HTERT RPE-1 (cell line): ENCODE data around the gene ZIC4.

Experiments used
- in situ Hi-C: fragments of 300-500 bp; cut with MboI; formaldehyde crosslinking; loops from 4 replicates; pipeline ENCODE4 v1.14.3; 2020; ENCODE audit warnings: low sequenced_read_pairs

Gene ZIC4

GRCh38 chr3:147371771-147372340, 34.5 kb downstream of the ZIC4 start:
- in situ Hi-C loops, result no loop called here

DNA sequence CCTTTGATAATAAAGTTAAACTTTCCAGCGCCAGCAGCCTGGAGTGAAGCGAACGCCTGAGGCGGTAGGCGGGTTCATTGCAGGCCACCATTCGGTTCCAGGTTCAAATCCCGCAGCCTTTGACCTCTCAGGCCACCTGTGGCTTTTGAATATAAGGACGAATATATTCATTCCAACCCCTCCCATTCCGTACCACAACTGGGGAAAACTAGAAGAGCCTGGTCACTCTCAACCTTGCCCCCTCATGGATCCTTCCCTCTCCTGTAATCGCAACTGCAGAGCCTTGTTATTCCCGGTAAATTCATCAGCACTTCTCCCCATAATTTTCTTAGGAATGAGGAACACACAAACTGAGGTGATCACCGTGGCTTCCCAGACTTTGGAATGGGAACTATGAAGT, 35.2 kb downstream of the ZIC4 start:
- in situ Hi-C loops, result no loop called here

DNA sequence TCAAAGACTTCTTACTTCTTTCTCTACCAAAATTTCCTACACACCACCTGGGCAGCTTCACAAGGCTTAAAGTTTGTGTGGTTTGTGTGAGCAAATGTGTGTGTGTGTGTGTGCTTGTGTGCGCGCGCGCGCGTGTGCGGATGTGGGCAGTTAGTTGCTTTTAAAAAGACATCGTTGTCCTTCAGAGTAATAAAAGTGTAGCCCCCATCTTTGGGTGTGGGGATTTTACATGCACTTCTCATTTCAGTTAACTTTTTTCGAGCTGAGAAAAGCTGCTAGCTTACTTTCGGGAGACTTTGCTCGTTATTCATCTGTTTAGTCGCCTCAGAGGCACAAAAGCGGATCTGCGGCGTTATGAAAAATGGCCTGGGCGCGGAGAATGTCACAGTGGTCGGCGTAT, 36.0 kb downstream of the ZIC4 start:
- in situ Hi-C loops, result no loop called here

- in situ Hi-C loops, result no loop called here
Observed at GRCh38 chr3:147369661-147370123, 36.7 kb downstream of the ZIC4 start.

- in situ Hi-C loops, result no loop called here
Observed at GRCh38 chr3:147369231-147369630, 37.1 kb downstream of the ZIC4 start.

DNA sequence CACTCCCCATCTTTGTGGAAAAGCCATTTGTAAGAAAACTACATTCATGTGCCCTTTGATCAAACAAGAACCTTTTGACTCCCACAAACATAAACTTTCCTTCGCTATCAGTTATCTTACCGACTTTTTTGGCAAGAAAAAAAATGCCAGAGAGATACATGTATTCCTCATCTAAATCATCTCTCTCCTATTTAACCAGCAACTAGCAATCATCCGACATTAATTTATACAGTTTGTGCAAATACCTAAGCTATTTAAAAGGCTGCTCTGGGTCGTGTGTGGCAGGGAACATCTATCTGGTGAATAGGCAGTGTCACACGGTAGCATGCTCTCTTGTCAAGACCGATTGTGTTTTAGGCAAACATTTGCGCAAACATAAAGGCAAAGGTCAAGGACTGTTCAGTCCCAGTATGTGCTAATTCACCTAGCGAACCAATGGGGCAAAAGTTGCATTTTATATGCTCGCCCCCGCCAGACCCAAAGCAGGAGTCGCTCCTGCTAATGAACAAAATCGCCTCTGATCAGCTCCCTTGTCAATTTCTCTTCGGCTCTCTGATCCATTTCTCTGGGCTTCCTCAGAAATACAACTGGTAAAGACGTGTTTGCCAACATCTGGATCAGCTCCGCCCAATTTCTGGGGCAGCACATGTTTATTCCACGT, 37.7 kb downstream of the ZIC4 start:
- in situ Hi-C loops, result no loop called here

- in situ Hi-C loops, result no loop called here
Observed at GRCh38 chr3:147368151-147368550, 38.2 kb downstream of the ZIC4 start.

- in situ Hi-C loops, result no loop called here
Observed at GRCh38 chr3:147367676-147368075, 38.7 kb downstream of the ZIC4 start.

GRCh38 chr3:147365196-147366115, 40.9 kb downstream of the ZIC4 start:
- in situ Hi-C loops, result no loop called here

GRCh38 chr3:147364771-147365170, 41.6 kb downstream of the ZIC4 start:
- in situ Hi-C loops, result no loop called here

GRCh38 chr3:147361454-147362420, 44.6 kb downstream of the ZIC4 start:
- in situ Hi-C loops, result no loop called here

DNA sequence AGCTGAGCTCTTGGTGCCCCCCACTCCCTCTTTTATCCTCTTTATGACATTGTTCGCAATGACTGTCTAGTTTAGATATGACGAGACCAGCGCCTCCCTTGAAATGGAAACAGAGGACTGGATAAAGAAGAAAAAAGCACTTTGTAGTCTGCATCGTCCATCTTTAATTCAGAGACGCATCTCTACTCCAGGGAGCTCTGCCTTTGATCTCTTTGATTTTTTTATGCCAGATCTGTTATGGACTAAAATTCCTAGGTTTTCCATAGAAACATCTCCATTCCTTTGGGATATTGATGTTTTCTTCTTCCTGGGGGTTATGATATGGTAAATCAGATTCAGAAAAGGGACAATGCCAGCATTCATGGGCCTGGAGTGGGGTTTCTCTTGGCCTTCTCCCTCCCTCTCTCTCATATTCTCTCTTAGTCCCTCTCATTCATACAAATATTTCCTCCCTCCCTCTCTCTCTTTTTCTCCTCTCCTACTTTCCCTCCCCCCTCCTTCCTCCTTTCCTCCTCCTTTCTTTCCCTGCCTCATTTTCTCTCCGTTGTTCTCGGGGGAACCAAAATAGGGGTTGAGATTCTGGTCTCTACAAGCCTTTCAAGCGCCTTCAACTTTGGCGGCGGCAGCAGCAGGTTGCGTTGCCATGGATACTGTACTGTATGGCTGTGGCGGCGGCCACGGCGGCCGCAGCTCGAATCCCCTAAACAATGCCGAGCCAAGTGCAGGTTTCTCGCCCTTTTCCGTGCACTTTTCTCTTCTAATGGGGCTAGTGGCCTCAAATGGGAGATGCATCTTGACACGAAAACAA, 45.5 kb downstream of the ZIC4 start:
- in situ Hi-C loops, result no loop called here

GRCh38 chr3:147360051-147360439, 46.3 kb downstream of the ZIC4 start:
- in situ Hi-C loops, result no loop called here

DNA sequence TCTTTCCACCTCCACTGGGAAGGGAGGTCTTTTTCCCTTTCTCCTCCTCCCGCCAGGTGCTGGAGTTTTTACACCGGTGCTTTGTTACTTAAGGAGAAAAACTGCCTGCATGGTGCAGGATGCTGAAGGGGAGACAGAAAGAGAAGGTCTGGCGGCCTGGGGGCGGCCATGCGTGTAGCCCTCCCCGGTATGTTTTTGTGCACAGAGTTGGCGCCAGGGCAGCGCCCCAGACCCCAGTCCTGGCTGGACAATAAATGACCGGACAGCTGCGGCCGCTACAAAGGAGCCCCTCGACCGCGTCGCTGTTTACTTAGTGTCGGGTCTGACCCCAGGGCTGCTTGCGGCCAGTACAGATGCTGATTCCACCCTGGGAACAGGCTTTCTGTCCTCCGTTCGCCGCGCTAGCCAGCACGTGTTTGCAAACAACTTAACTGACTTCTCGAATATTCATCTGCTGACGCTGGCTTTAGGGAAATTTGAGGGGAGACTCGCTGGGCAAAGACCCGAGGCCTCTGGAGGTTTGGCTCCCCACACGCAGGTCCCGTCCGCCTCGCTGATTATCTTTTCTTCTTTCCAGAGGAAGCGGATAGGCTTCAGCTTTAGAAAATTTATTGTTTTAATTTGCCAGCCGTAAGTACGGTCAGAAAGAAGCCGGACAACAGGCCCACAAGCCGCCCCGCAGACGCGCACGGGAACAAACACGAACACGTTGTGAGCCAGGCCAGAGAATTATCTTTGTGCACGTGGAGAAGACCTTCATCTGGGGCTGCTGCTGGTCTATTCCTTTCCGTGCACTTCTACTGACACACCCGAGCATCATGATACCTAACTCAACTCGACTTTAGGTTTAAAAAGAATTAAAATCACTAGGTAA, 46.9 kb downstream of the ZIC4 start:
- in situ Hi-C loops, result no loop called here

DNA sequence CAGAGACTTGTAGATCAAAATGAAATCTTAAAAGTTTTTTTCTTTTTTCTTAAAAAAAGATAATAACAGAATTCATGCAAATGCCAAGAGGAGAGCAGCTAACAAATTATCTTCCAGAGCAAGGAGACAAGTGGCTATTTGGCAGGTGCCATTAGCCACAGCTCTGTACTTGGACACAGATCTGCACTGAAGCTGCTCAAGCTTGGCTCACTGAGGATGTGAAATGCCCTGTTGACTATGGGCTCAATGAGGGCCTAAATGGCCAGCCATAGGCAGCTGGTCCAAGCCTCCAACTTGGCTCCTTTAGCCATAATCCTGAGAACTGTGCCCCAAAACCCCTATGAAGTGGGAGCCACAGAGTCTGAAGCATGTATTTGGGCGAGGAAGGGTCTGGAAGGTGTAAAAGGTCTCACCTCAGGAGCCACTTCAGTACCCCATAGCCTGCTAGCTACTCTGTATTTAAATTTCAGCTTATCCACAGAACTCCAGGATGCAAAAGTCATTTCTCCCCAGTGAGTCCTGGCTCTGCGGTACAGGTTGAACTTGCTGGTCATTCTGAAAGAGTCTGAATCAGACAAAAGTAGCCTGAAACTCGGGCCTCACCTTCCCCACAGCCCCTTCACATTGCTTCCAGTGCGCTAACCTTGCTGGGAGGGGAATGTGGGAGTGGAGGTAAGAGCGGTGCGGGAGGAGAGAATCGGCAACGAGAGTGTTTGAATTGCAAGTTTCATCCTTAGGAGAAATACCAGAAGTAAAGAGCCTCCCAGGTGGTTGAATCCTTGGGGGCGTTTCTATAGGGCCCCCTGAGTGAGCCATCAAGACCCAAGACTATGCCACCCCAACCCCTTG, 48.0 kb downstream of the ZIC4 start:
- in situ Hi-C loops, result no loop called here

DNA sequence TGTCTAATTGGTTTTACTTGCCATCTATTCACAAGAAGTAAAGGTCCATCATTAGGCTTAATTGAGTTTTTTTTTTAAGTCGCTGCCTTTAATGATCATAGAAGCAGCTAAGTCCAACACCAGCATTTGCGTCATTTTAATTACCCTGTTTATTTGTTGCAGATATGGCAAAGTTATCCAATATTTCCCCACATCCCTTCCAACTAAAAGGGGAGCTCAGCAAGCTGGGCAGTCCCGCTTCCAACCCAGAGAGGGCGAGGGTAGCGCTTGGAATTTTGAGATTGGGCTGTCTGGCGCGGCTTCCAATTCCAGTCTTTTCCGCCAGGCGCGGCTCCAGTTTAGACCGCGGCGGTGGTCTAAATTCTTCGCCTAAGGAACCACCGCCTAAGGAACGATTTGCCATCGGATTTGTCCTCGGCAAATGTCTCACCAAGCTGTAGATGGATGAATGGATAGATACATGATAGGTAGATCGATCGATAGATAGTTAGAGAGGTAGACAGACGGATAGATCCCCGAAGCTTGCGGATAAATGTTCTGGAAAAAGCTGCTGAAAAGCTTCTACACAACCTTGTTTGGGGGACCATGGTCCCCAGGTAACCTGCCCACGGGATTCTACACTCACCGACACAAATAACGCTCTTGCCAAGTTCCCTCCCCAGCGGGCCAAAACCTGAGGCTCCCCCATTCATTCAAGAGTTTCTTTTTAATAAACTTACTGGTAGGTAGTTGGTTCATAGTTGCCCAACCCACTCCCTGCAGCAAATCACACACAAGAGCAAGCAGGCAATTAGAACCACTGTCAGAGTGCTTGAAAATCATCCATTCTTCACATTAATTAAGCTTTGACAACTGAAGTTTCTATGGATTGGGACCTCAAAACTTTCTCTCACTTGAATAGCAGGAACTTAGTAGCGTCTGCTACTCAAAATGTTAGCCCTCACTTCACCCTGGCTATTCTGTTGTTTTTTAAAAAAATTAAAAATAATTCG, 49.1 kb downstream of the ZIC4 start:
- in situ Hi-C loops, result no loop called here
